Esophagus muscularis mucosa (tissue), 4 donors: ENCODE data around the gene SNCA.

Experiments used
- EP300 ChIP-seq: sonication (generic); formaldehyde crosslinking; IDR thresholded peaks from one replicate; pipeline ENCODE4 v1.6.1; 2017; ENCODE audit warnings: antibody characterized with exemption
- POLR2A ChIP-seq: fragments of 450-650 bp; IDR thresholded peaks from one replicate; pipeline ENCODE4 v1.6.1; 2017; ENCODE audit warnings: antibody characterized with exemption, moderate library complexity, mild to moderate bottlenecking, low read depth
- POLR2AphosphoS5 ChIP-seq, 2 donors: sonication (generic); formaldehyde crosslinking; IDR thresholded peaks; one replicate each; pipeline ENCODE4 v1.6.1; 2017; ENCODE audit warnings: antibody characterized with exemption in 2 of 2
- TF ChIP-seq, protein P1 (sequence below), 3 experiments: fragments of 200-600 bp in 2 of 3; fragments of 450-650 bp in 1 of 3; sonication (generic) in 2 of 3; IDR thresholded peaks; one replicate each; pipeline ENCODE4 v1.5.1; 2017 to 2019; ENCODE audit warnings: antibody characterized with exemption in 3 of 3, mild to moderate bottlenecking in 2 of 3, moderate library complexity in 1 of 3

DNA sequence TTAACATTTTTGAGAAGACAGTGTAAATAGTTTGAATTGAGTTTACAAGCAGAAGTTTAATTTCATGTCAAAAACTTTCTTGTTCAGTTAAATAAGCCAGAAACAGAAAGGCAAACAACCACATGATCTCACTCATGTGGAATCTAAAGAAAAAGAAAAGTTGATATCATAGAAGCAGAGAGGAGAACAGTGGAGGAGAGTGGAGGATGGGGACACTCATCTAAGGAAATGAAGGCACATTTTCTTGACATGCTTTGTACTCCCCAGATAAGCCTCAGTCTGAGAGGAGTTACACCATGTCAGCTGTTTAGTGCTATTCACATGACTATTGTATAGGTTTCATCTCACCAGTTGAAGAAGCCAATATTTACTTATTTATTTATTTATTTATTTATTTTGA is 13.5 kb downstream of the SNCA start:
- TF ChIP-seq POLR2AphosphoS5 (IDR thresholded peaks at IDR 0.05) (no peak), EP300 (no peak), POLR2A (no peak)
- TF ChIP-seq, protein P1, sequence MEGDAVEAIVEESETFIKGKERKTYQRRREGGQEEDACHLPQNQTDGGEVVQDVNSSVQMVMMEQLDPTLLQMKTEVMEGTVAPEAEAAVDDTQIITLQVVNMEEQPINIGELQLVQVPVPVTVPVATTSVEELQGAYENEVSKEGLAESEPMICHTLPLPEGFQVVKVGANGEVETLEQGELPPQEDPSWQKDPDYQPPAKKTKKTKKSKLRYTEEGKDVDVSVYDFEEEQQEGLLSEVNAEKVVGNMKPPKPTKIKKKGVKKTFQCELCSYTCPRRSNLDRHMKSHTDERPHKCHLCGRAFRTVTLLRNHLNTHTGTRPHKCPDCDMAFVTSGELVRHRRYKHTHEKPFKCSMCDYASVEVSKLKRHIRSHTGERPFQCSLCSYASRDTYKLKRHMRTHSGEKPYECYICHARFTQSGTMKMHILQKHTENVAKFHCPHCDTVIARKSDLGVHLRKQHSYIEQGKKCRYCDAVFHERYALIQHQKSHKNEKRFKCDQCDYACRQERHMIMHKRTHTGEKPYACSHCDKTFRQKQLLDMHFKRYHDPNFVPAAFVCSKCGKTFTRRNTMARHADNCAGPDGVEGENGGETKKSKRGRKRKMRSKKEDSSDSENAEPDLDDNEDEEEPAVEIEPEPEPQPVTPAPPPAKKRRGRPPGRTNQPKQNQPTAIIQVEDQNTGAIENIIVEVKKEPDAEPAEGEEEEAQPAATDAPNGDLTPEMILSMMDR (IDR thresholded peaks at IDR 0.05), result no peak
